T-helper 1 cell treated with Interleukin-12 subunit alpha and Interleukin-12 subunit beta and Interleukin-4 antibody, amounts not matched to agents 30 μg/mL and 1 μg/mL, for 36 hours (primary cell): ENCODE data around the gene KIF3C.
A peak's percentile ranks its signal among the peaks of the same experiment; 100 is the strongest.
"Not testable (repeated sequence)": the region's sequence is repeated elsewhere in the genome, so short reads cannot be mapped to it uniquely, and the experiment has no call there.

Experiments used
- H3K27ac Mint-ChIP-seq: one replicate; pipeline ENCODE4 v1.8.0; 2021; ENCODE audit warnings: mild to moderate bottlenecking, mixed read lengths
- H3K27me3 Mint-ChIP-seq: one replicate; pipeline ENCODE4 v1.8.0; 2021; ENCODE audit warnings: low read depth, mixed read lengths
- H3K36me3 Mint-ChIP-seq: one replicate; pipeline ENCODE4 v1.8.0; 2021; ENCODE audit warnings: low read depth, mixed read lengths
- H3K4me1 Mint-ChIP-seq: one replicate; pipeline ENCODE4 v1.8.0; 2021; ENCODE audit warnings: low read depth, mixed read lengths
- H3K4me3 Mint-ChIP-seq: one replicate; pipeline ENCODE4 v1.8.0; 2021; ENCODE audit warnings: mild to moderate bottlenecking, moderate library complexity, mixed read lengths
- H3K9me3 Mint-ChIP-seq: one replicate; pipeline ENCODE4 v1.8.0; 2021; ENCODE audit warnings: mixed read lengths

Gene KIF3C

GRCh38 chr2:25926984-25927756 is 55.1 kb downstream of the KIF3C start:
- no peaks in the 10 kb centered on the region for H3K9me3 Mint-ChIP-seq

GRCh38 chr2:25922501-25922900 is 59.8 kb downstream of the KIF3C start:
- Mint-ChIP-seq H3K27me3 (peaks cover 17% of the 10 kb centered on the region), H3K27ac (no peak overlapping the region), H3K4me3 (no peak overlapping the region), H3K9me3 (no peaks in the 10 kb centered on the region), H3K4me1 (no peaks in the 10 kb centered on the region), H3K36me3 (no peaks in the 10 kb centered on the region)

More at GRCh38 chr2:25926984-25927756, 55.1 kb downstream of the KIF3C start:
- Mint-ChIP-seq H3K36me3 (no peaks in the 10 kb centered on the region), H3K27ac (no peak overlapping the region), H3K4me3 (no peak overlapping the region), H3K27me3 (peaks cover 17% of the 10 kb centered on the region), H3K4me1 (no peaks in the 10 kb centered on the region)

- Mint-ChIP-seq H3K27me3 (peaks cover 17% of the 10 kb centered on the region), H3K27ac (no peak overlapping the region), H3K36me3 (no peaks in the 10 kb centered on the region), H3K9me3 (no peaks in the 10 kb centered on the region), H3K4me3 (no peak overlapping the region), H3K4me1 (peaks cover 7% of the 10 kb centered on the region)
These were observed 61.4 kb downstream of the KIF3C start for GRCh38 chr2:25920786-25921415.

- Mint-ChIP-seq H3K36me3 (no peaks in the 10 kb centered on the region), H3K4me1 (peaks cover 7% of the 10 kb centered on the region), H3K27me3 (peaks cover 17% of the 10 kb centered on the region), H3K4me3 (no peak overlapping the region), H3K27ac (no peak overlapping the region), H3K9me3 (no peaks in the 10 kb centered on the region)
These were observed 62.0 kb downstream of the KIF3C start for GRCh38 chr2:25920336-25920735.

GRCh38 chr2:25917832-25918231 is 64.5 kb downstream of the KIF3C start:
- Mint-ChIP-seq H3K36me3 (no peaks in the 10 kb centered on the region), H3K4me3 (no peak overlapping the region), H3K27ac (no peak overlapping the region), H3K4me1 (peaks cover 7% of the 10 kb centered on the region), H3K27me3 (peaks cover 5% of the 10 kb centered on the region), H3K9me3 (no peaks in the 10 kb centered on the region)

GRCh38 chr2:25917411-25917810 is 64.9 kb downstream of the KIF3C start:
- H3K4me1 Mint-ChIP-seq, H3K4me3 Mint-ChIP-seq, H3K27ac Mint-ChIP-seq, H3K36me3 Mint-ChIP-seq, H3K27me3 Mint-ChIP-seq, H3K9me3 Mint-ChIP-seq: not testable (repeated sequence)

GRCh38 chr2:25915944-25916772 is 66.1 kb downstream of the KIF3C start:
- not testable (repeated sequence) for H3K36me3 Mint-ChIP-seq, H3K9me3 Mint-ChIP-seq, H3K4me1 Mint-ChIP-seq, H3K27me3 Mint-ChIP-seq
- peak overlapping the region; percentile 37 for H3K27ac Mint-ChIP-seq
- peak overlapping the region; percentile 56 for H3K4me3 Mint-ChIP-seq

GRCh38 chr2:25915411-25915810 is 66.9 kb downstream of the KIF3C start:
- H3K4me3 Mint-ChIP-seq, H3K4me1 Mint-ChIP-seq, H3K27me3 Mint-ChIP-seq, H3K36me3 Mint-ChIP-seq, H3K27ac Mint-ChIP-seq, H3K9me3 Mint-ChIP-seq: not testable (repeated sequence)

GRCh38 chr2:25913696-25913973 is 68.7 kb downstream of the KIF3C start:
- not testable (repeated sequence) for H3K4me3 Mint-ChIP-seq, H3K4me1 Mint-ChIP-seq, H3K27me3 Mint-ChIP-seq, H3K27ac Mint-ChIP-seq, H3K9me3 Mint-ChIP-seq, H3K36me3 Mint-ChIP-seq

- H3K4me3 Mint-ChIP-seq: no peak overlapping the region
- no peaks in the 10 kb centered on the region for H3K27me3 Mint-ChIP-seq
- no peak overlapping the region for H3K27ac Mint-ChIP-seq
- H3K36me3 Mint-ChIP-seq: no peaks in the 10 kb centered on the region
- no peaks in the 10 kb centered on the region for H3K9me3 Mint-ChIP-seq
- peaks cover 7% of the 10 kb centered on the region for H3K4me1 Mint-ChIP-seq
These were observed 69.2 kb downstream of the KIF3C start for GRCh38 chr2:25912851-25913695.

GRCh38 chr2:25909574-25909973 is 72.7 kb downstream of the KIF3C start:
- H3K4me3 Mint-ChIP-seq, H3K27ac Mint-ChIP-seq, H3K4me1 Mint-ChIP-seq, H3K9me3 Mint-ChIP-seq, H3K27me3 Mint-ChIP-seq, H3K36me3 Mint-ChIP-seq: not testable (repeated sequence)

- Mint-ChIP-seq H3K36me3 (no peaks in the 10 kb centered on the region), H3K4me3 (no peak overlapping the region), H3K27me3 (no peaks in the 10 kb centered on the region), H3K27ac (no peak overlapping the region), H3K9me3 (no peaks in the 10 kb centered on the region), H3K4me1 (no peaks in the 10 kb centered on the region)
These were observed 77.2 kb downstream of the KIF3C start for GRCh38 chr2:25905126-25905525.

- peaks cover 4% of the 10 kb centered on the region for H3K27me3 Mint-ChIP-seq
- H3K36me3 Mint-ChIP-seq: no peaks in the 10 kb centered on the region
- no peak overlapping the region for H3K4me3 Mint-ChIP-seq
- H3K9me3 Mint-ChIP-seq: no peaks in the 10 kb centered on the region
- H3K4me1 Mint-ChIP-seq: no peaks in the 10 kb centered on the region
- no peak overlapping the region for H3K27ac Mint-ChIP-seq
These were observed 79.0 kb downstream of the KIF3C start for GRCh38 chr2:25903216-25903776.

- peaks cover 13% of the 10 kb centered on the region for H3K27me3 Mint-ChIP-seq
- H3K27ac Mint-ChIP-seq: no peak overlapping the region
- H3K36me3 Mint-ChIP-seq: no peaks in the 10 kb centered on the region
- H3K4me1 Mint-ChIP-seq: no peaks in the 10 kb centered on the region
- no peak overlapping the region for H3K4me3 Mint-ChIP-seq
- H3K9me3 Mint-ChIP-seq: no peaks in the 10 kb centered on the region
These were observed 82.8 kb downstream of the KIF3C start for GRCh38 chr2:25899404-25899970.
